Immature natural killer cell (primary cell): ENCODE results near the gene ZSCAN9. TPM values are rescaled to one million over a fixed set of nuclear protein-coding genes. Genes with fewer than 3 reads are reported as not detected.

Experiments used
- DNase-seq, 3 donors: peaks; one replicate each; pipeline ENCODE4 v3.0.0; 2022; ENCODE audit warnings: mixed read lengths in 1 of 3
- H3K27ac Mint-ChIP-seq, 6 donors: one replicate each; pipeline ENCODE4 v1.8.0; 2020; ENCODE audit warnings: mixed read lengths in 6 of 6, mild to moderate bottlenecking in 5 of 6, inconsistent platforms in 4 of 6, moderate library complexity in 3 of 6
- H3K27me3 Mint-ChIP-seq, 3 donors: one replicate each; pipeline ENCODE4 v1.8.0; 2020 to 2021; ENCODE audit warnings: low read depth in 3 of 3, mild to moderate bottlenecking in 3 of 3, mixed read lengths in 3 of 3, moderate library complexity in 3 of 3, inconsistent platforms in 1 of 3
- H3K36me3 Mint-ChIP-seq, 3 donors: one replicate each; pipeline ENCODE4 v1.8.0; 2020; ENCODE audit warnings: mixed read lengths in 3 of 3, inconsistent platforms in 2 of 3, mild to moderate bottlenecking in 2 of 3
- H3K4me1 Mint-ChIP-seq, 2 donors: one replicate each; pipeline ENCODE4 v1.8.0; 2020; ENCODE audit warnings: inconsistent platforms in 2 of 2, mild to moderate bottlenecking in 2 of 2, mixed read lengths in 2 of 2, moderate library complexity in 1 of 2
- H3K4me3 Mint-ChIP-seq, 5 donors: one replicate each; pipeline ENCODE4 v1.8.0; 2020; ENCODE audit warnings: mild to moderate bottlenecking in 5 of 5, mixed read lengths in 5 of 5, inconsistent platforms in 3 of 5, moderate library complexity in 3 of 5
- H3K9me3 Mint-ChIP-seq, 6 donors: one replicate each; pipeline ENCODE4 v1.8.0; 2020; ENCODE audit warnings: mild to moderate bottlenecking in 6 of 6, mixed read lengths in 6 of 6, inconsistent platforms in 4 of 6, moderate library complexity in 3 of 6
- polyA plus RNA-seq, 3 donors: library from polyadenylated mRNA; unstranded; fragments of 300-500 nt; fragmentation: Illumina TruSeq; gene quantifications; one replicate each; pipeline ENCODE4 v1.2.3, GENCODE V29; 2021

The ZSCAN9 gene
- polyA plus RNA-seq, result 10 to 100 TPM in 1 of 3 donors, 1 to 10 TPM in 2; 5.3 to 18.4 (median 8.1) TPM

DNA sequence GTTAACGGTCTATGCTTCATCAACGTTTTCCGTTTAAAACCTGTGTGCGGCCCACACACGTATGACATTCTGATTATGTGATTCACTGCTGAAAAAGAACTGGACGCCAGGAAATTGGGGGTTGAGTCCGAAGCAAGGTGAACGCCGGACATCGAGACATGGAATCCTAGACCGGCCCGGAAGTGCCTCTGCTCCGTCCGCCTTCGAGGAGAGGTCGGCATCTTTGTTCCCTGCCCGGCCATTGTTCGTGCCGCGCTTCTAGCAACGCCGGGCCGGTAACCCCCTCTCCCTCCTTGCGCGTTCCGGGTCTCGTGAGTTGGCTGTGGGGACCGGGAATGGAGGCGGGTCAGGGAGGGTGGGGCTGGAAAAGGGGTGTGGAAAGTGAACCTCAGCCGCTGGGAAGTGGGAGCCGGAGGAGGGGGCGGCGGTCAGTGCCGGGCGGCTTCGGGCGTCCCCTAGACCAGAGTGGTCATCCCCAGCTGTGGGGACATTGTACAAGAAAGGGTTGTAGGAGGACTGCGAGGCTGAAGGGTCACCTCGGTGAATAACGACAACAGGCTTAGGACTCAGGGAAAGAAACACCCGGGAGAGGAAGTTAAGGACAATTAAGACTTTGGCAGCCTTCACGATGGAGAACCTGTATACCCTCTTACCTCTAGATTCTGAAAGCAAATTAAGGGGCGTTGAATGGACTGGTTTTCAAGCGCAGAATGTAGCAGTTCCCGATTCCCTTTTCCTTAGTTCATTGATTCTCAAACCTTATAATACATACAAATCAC is at the start of gene ZSCAN9:
Gene ZSCAN9 (plus strand): TSS at position 220 of the 779 bp plus-strand sequence. CDS start 1,810 bp downstream, outside the sequence.
- peak within 1 kb of the TSS; percentile 73 to 89 (median 84) for H3K27ac Mint-ChIP-seq
- peaks cover 21 to 41% of the 10 kb centered on the region in 2 donors for H3K4me1 Mint-ChIP-seq
- no peaks in the 10 kb centered on the region for H3K9me3 Mint-ChIP-seq
- peak within 1 kb of the TSS; percentile 90 to 97 (median 95) for H3K4me3 Mint-ChIP-seq
- H3K36me3 Mint-ChIP-seq, result peaks cover 9 to 30% (median 14%) of the 10 kb centered on the region in 3 donors
- DNase-seq, result peak; percentile 56 to 73 (median 71)
- H3K27me3 Mint-ChIP-seq, result peaks cover 1 to 12% (median 8%) of the 10 kb centered on the region in 3 donors

- Mint-ChIP-seq H3K36me3 (peaks cover 0 to 3% (median 0%) of the 10 kb centered on the region in 3 donors), H3K4me3 (no peak overlapping the region), H3K27ac (no peak overlapping the region), H3K4me1 (no peaks in the 10 kb centered on the region), H3K9me3 (peaks cover 0 to 5% (median 0%) of the 10 kb centered on the region in 6 donors), H3K27me3 (peaks cover 4 to 19% (median 15%) of the 10 kb centered on the region in 3 donors)
- DNase-seq, result no peak
These were observed 48.7 kb upstream of the ZSCAN9 start for GRCh38 chr6:28176373-28176772.

DNA sequence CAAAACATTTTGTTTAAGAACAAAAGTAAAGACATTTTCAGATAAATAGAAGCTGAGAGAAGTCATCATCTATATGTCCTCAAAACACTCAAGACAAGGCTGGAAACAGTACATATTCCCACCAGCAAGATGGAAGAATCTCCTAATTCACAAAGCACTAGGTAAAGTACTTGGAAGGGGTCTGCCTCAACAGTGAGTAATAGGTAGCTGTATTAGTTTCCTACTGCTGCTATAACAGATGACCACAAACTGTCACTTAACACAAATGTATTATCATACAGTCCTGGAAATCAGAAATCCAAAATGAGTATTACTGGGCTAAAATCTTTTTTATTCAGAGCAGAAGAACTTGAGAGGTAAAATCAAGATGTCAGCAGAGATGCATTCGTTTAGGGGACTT is 42.8 kb upstream of the ZSCAN9 start:
- no peaks in the 10 kb centered on the region for H3K4me1 Mint-ChIP-seq
- no peak overlapping the region for H3K4me3 Mint-ChIP-seq
- no peaks in the 10 kb centered on the region for H3K36me3 Mint-ChIP-seq
- H3K27me3 Mint-ChIP-seq, result peaks cover 0 to 11% (median 9%) of the 10 kb centered on the region in 3 donors
- H3K9me3 Mint-ChIP-seq, result peaks cover 1 to 24% (median 6%) of the 10 kb centered on the region in 6 donors
- DNase-seq, result no peak
- H3K27ac Mint-ChIP-seq, result no peak overlapping the region

DNA sequence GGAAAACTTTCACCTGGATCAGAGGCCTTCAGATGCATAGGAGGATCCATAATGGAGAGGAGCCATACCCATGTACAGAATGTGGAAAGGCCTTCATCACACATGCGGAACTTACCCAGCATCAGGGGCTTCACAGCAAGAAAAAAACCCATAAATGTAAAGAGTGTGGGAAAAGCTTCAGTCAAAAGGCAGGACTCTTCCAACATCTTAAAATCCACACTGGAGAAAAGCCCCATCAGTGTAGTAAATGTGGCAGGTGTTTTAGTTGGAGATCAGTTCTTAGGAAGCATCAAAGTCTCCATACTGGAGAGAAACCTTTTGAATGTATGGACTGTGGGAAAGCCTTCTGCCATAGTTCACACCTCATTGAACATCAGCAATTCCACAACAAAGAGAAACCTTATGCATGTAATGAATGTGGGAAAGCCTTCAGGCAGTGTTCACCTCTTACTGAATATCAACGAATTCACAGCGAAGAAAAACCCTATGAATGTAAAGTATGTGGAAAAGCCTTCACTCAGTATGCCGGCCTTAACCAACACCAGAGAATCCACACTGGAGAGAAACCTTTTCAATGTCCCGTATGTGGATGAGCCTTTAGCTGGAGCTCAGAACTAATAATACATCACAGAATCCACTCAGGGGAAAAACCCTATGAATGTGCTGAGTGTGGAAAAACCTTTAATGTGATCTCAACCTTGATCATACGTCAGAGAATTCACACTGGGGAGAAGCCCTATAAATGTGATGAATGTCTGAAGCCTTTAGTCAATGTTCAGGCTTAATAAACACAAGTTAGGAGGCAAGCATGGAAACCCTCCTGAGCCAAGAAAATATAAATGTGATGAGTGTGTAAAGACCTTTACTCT is 36.7 kb upstream of the ZSCAN9 start:
- H3K27me3 Mint-ChIP-seq, result peaks cover 4 to 12% (median 4%) of the 10 kb centered on the region in 3 donors
- H3K9me3 Mint-ChIP-seq, result peaks cover 19 to 62% (median 44%) of the 10 kb centered on the region in 6 donors
- no peak for DNase-seq
- peaks cover under 1 to 3% (median 3%) of the 10 kb centered on the region in 3 donors for H3K36me3 Mint-ChIP-seq
- H3K27ac Mint-ChIP-seq, result no peak overlapping the region
- H3K4me3 Mint-ChIP-seq, result no peak overlapping the region
- no peaks in the 10 kb centered on the region for H3K4me1 Mint-ChIP-seq

DNA sequence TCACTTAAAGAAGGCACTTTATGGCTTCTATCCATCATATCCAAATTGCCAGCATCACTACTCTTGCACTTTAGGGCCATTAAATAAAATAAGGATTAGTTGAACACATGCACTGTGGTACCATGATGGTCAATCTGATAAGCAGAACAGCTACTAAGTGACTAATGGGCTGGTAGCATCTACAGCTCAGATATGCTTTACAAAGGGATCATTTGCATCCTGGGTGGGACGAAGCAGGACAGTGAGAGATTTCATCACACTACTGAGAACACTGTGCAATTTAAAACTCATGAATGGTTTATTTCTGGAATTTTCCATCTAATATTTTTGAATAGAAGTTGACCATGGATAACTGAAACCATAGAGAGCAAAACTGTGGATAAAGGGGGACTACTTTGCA is 25.1 kb upstream of the ZSCAN9 start:
- H3K4me3 Mint-ChIP-seq, result no peak overlapping the region
- H3K9me3 Mint-ChIP-seq, result peaks cover 0 to 39% (median 20%) of the 10 kb centered on the region in 6 donors
- H3K27ac Mint-ChIP-seq, result no peak overlapping the region
- peaks cover 7 to 30% (median 17%) of the 10 kb centered on the region in 3 donors for H3K27me3 Mint-ChIP-seq
- H3K36me3 Mint-ChIP-seq, result peaks cover 3 to 5% (median 4%) of the 10 kb centered on the region in 3 donors
- peaks cover 0 to 4% of the 10 kb centered on the region in 2 donors for H3K4me1 Mint-ChIP-seq
- DNase-seq, result no peak

GRCh38 chr6:28203201-28203600 is 21.9 kb upstream of the ZSCAN9 start:
- Mint-ChIP-seq H3K9me3 (peaks cover 0 to 17% (median 10%) of the 10 kb centered on the region in 6 donors), H3K27me3 (peaks cover 20 to 41% (median 29%) of the 10 kb centered on the region in 3 donors), H3K4me3 (no peak overlapping the region), H3K36me3 (peaks cover 0 to 5% (median 0%) of the 10 kb centered on the region in 3 donors), H3K4me1 (peaks cover 11 to 16% of the 10 kb centered on the region in 2 donors), H3K27ac (no peak overlapping the region)
- no peak for DNase-seq

DNA sequence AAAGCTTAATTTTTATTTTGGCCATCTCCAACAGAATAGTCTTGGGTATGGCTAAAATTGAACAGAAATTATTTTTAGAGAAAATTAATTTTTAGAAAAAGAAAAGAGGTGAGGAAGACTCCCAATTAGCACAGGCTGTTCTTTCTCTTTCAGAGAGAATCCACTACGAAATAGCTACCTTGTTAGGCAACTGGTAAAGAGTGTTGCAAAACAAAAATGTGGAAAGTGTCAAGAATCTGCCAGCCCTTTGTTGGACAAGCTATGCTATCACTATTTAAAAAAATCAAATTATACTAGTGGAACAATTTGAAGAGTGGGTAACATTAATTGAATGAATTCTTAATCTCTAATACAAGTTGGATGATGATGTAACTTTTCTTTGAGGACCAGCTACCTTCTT is 19.2 kb upstream of the ZSCAN9 start:
- no peak overlapping the region for H3K27ac Mint-ChIP-seq
- H3K27me3 Mint-ChIP-seq, result peaks cover 32 to 54% (median 35%) of the 10 kb centered on the region in 3 donors
- no peaks in the 10 kb centered on the region for H3K36me3 Mint-ChIP-seq
- DNase-seq, result no peak
- no peak overlapping the region for H3K4me3 Mint-ChIP-seq
- peaks cover 12 to 21% of the 10 kb centered on the region in 2 donors for H3K4me1 Mint-ChIP-seq
- peaks cover 0 to 19% (median 6%) of the 10 kb centered on the region in 6 donors for H3K9me3 Mint-ChIP-seq

- Mint-ChIP-seq H3K9me3 (peaks cover 0 to 19% (median 6%) of the 10 kb centered on the region in 6 donors), H3K27ac (no peak overlapping the region)
These were observed 18.5 kb upstream of the ZSCAN9 start for GRCh38 chr6:28206527-28206926.

GRCh38 chr6:28206928-28207509 is 18.1 kb upstream of the ZSCAN9 start:
- peak overlapping the region in 3 of 5 donors; percentile 53 to 73 (median 69) for H3K4me3 Mint-ChIP-seq
- no peaks in the 10 kb centered on the region for H3K36me3 Mint-ChIP-seq
- no peak overlapping the region for H3K27ac Mint-ChIP-seq
- DNase-seq, result no peak
- H3K9me3 Mint-ChIP-seq, result peaks cover 0 to 19% (median 6%) of the 10 kb centered on the region in 6 donors
- H3K4me1 Mint-ChIP-seq, result peaks cover 16 to 25% of the 10 kb centered on the region in 2 donors
- peaks cover 41 to 59% (median 45%) of the 10 kb centered on the region in 3 donors for H3K27me3 Mint-ChIP-seq

More at GRCh38 chr6:28206527-28206926, 18.5 kb upstream of the ZSCAN9 start:
- H3K4me1 Mint-ChIP-seq, result peaks cover 12 to 21% of the 10 kb centered on the region in 2 donors
- H3K4me3 Mint-ChIP-seq, result peak overlapping the region in 1 of 5 donors; percentile 17
- DNase-seq, result no peak
- no peaks in the 10 kb centered on the region for H3K36me3 Mint-ChIP-seq
- H3K27me3 Mint-ChIP-seq, result peaks cover 37 to 54% (median 41%) of the 10 kb centered on the region in 3 donors

DNA sequence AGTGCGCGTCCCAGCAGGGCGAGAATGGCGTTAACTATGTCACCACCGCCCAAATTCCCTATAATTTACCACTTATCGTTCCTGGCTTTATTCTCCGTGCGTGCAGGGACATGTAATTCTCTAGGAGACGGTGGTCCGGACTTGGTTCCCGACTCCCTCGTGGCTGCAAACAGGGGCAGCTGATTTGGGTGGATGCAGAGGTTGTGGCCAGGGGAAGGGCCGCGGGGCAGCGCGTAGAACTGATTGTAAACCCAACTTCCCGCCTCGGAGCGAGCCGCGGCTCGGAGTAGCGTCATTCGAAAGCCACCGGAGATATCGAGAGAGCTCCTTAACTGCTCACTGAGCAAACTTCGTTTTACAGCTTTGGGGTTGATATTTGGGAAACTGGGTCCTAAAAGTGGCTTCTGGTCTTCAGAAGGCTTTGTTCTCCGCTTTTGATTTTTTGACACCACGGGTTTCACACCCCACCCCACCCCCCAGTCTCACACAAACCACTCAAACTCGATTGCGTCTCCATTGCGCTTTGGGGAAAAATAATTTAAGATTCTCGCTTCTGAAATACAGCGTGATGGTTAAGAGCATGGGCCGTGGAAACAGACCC is 17.5 kb upstream of the ZSCAN9 start:
- Mint-ChIP-seq H3K36me3 (peaks cover 0 to 3% (median 0%) of the 10 kb centered on the region in 3 donors), H3K27ac (no peak overlapping the region), H3K4me1 (peaks cover 22 to 27% of the 10 kb centered on the region in 2 donors), H3K27me3 (peaks cover 46 to 64% (median 48%) of the 10 kb centered on the region in 3 donors), H3K4me3 (peak overlapping the region; percentile 45 to 73 (median 69)), H3K9me3 (peaks cover 0 to 19% (median 6%) of the 10 kb centered on the region in 6 donors)
- DNase-seq, result no peak

DNA sequence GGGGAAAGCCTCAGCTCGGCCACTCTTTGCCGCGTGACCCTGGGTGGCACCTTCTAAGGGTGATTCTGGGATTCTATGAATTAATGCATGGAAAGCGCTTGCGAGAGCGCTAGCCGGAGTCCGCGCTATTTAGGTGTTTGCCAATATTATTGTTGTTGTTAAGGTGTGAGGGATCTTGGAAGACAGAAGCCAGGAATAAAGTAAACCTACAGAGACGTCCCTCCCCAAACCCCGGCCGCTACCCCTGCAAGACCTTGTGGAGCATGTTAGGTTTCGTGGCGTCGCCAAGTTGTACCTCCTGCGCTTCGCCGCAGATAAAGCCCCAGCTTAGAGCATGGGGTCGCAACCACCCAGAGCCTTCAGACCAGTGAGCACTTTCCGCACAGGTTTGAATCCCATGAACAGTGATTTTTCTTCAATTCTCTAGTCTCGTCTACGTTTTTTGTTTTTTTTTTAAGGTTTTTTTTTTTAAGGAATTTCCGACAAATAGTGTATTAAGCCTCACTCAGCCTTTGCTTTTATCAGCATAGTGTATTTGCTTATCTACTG is 16.9 kb upstream of the ZSCAN9 start:
- H3K4me3 Mint-ChIP-seq, result peak overlapping the region in 3 of 5 donors; percentile 9 to 69 (median 69)
- peaks cover 0 to 17% (median 6%) of the 10 kb centered on the region in 6 donors for H3K9me3 Mint-ChIP-seq
- H3K27me3 Mint-ChIP-seq, result peaks cover 50 to 64% (median 52%) of the 10 kb centered on the region in 3 donors
- DNase-seq, result no peak
- peaks cover 25 to 32% of the 10 kb centered on the region in 2 donors for H3K4me1 Mint-ChIP-seq
- H3K27ac Mint-ChIP-seq, result no peak overlapping the region
- H3K36me3 Mint-ChIP-seq, result peaks cover 0 to 3% (median 0%) of the 10 kb centered on the region in 3 donors

DNA sequence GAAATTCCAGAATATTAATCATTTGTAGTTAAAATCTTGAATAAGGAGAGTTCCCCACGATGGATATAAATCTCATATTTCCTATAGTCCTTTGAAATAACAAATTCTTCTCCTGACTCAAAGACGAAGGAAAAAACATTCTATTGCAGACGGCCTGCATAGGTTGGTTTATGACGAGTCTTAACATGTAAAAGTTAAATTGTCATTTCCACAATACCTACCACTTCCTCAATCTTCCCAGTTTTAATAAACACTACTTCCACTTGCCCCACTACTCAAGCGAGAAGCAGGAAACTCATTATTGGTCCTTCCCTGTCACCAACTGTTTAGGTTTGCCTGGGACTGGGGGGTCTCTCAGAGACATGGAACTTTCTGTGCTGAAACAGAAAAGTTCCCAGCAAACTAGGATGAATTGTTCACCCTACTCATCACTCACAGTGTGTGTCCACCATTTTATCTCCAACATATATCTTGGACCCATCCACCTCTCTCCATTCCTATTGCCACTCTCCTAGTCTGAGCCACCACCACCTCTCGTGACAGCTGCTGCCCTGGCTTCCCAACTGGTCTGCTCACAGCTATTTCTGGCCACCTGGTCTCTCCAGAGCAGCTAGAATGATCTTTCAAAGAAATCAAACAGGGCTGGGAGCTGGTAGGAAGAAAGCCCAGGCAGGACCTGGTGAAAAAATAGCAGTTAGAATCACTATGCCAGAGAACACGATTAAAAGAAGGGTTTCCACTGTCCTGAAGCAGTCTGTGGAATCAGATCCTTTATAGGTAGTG is 15.1 kb upstream of the ZSCAN9 start:
- Mint-ChIP-seq H3K9me3 (peaks cover 0 to 10% (median 0%) of the 10 kb centered on the region in 6 donors), H3K27ac (no peak overlapping the region), H3K36me3 (peaks cover 0 to 3% (median 0%) of the 10 kb centered on the region in 3 donors), H3K4me1 (peaks cover 25 to 32% of the 10 kb centered on the region in 2 donors), H3K27me3 (peaks cover 48 to 54% (median 53%) of the 10 kb centered on the region in 3 donors), H3K4me3 (no peak overlapping the region)
- DNase-seq, result no peak
